ENCODE data around the gene SLX1A. TPM values are rescaled to one million over a fixed set of nuclear protein-coding genes. Genes with fewer than 3 reads are reported as not detected.

The SLX1A gene
- total and polyA plus RNA-seq, 9 of the 15 experiments (the other 6 are each of a cell fraction or from before 2014, with no cell fraction given) = 2.3 to 86.5 (median 11.6) TPM

GRCh38 chr16:30186782-30187555 lies 6.7 kb upstream of the SLX1A start (continued):
- TF ChIP-seq, protein P1, sequence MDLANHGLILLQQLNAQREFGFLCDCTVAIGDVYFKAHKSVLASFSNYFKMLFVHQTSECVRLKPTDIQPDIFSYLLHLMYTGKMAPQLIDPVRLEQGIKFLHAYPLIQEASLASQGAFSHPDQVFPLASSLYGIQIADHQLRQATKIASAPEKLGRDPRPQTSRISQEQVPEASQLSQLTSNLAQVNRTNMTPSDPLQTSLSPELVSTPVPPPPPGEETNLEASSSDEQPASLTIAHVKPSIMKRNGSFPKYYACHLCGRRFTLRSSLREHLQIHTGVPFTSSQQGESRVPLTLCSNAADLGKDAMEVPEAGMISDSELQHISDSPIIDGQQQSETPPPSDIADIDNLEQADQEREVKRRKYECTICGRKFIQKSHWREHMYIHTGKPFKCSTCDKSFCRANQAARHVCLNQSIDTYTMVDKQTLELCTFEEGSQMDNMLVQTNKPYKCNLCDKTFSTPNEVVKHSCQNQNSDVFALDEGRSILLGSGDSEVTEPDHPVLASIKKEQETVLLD (IDR thresholded peaks at IDR 0.05) = peak; percentile 94
- TF ChIP-seq PHF21A (IDR thresholded peaks at IDR 0.05; ENCODE audit: borderline replicate concordance, low read depth) (no peak), ARNT (IDR thresholded peaks at IDR 0.05) (no peak), ZNF239 (CRISPR knock-in tag; IDR thresholded peaks at IDR 0.05) (no peak), FOXA1 (IDR thresholded peaks at IDR 0.05; ENCODE audit: borderline replicate concordance) (no peak), PTBP1 (IDR thresholded peaks at IDR 0.05; ENCODE audit: low read depth, low read length) (no peak)
- TF ChIP-seq, protein P2, sequence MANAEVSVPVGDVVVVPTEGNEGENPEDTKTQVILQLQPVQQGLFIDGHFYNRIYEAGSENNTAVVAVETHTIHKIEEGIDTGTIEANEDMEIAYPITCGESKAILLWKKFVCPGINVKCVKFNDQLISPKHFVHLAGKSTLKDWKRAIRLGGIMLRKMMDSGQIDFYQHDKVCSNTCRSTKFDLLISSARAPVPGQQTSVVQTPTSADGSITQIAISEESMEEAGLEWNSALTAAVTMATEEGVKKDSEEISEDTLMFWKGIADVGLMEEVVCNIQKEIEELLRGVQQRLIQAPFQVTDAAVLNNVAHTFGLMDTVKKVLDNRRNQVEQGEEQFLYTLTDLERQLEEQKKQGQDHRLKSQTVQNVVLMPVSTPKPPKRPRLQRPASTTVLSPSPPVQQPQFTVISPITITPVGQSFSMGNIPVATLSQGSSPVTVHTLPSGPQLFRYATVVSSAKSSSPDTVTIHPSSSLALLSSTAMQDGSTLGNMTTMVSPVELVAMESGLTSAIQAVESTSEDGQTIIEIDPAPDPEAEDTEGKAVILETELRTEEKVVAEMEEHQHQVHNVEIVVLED (CRISPR knock-in tag; IDR thresholded peaks at IDR 0.05) = no peak
- TF ChIP-seq, protein P3, sequence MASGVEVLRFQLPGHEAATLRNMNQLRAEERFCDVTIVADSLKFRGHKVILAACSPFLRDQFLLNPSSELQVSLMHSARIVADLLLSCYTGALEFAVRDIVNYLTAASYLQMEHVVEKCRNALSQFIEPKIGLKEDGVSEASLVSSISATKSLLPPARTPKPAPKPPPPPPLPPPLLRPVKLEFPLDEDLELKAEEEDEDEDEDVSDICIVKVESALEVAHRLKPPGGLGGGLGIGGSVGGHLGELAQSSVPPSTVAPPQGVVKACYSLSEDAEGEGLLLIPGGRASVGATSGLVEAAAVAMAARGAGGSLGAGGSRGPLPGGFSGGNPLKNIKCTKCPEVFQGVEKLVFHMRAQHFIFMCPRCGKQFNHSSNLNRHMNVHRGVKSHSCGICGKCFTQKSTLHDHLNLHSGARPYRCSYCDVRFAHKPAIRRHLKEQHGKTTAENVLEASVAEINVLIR (CRISPR knock-in tag; IDR thresholded peaks at IDR 0.05) = no peak
- TF ChIP-seq, protein P4, sequence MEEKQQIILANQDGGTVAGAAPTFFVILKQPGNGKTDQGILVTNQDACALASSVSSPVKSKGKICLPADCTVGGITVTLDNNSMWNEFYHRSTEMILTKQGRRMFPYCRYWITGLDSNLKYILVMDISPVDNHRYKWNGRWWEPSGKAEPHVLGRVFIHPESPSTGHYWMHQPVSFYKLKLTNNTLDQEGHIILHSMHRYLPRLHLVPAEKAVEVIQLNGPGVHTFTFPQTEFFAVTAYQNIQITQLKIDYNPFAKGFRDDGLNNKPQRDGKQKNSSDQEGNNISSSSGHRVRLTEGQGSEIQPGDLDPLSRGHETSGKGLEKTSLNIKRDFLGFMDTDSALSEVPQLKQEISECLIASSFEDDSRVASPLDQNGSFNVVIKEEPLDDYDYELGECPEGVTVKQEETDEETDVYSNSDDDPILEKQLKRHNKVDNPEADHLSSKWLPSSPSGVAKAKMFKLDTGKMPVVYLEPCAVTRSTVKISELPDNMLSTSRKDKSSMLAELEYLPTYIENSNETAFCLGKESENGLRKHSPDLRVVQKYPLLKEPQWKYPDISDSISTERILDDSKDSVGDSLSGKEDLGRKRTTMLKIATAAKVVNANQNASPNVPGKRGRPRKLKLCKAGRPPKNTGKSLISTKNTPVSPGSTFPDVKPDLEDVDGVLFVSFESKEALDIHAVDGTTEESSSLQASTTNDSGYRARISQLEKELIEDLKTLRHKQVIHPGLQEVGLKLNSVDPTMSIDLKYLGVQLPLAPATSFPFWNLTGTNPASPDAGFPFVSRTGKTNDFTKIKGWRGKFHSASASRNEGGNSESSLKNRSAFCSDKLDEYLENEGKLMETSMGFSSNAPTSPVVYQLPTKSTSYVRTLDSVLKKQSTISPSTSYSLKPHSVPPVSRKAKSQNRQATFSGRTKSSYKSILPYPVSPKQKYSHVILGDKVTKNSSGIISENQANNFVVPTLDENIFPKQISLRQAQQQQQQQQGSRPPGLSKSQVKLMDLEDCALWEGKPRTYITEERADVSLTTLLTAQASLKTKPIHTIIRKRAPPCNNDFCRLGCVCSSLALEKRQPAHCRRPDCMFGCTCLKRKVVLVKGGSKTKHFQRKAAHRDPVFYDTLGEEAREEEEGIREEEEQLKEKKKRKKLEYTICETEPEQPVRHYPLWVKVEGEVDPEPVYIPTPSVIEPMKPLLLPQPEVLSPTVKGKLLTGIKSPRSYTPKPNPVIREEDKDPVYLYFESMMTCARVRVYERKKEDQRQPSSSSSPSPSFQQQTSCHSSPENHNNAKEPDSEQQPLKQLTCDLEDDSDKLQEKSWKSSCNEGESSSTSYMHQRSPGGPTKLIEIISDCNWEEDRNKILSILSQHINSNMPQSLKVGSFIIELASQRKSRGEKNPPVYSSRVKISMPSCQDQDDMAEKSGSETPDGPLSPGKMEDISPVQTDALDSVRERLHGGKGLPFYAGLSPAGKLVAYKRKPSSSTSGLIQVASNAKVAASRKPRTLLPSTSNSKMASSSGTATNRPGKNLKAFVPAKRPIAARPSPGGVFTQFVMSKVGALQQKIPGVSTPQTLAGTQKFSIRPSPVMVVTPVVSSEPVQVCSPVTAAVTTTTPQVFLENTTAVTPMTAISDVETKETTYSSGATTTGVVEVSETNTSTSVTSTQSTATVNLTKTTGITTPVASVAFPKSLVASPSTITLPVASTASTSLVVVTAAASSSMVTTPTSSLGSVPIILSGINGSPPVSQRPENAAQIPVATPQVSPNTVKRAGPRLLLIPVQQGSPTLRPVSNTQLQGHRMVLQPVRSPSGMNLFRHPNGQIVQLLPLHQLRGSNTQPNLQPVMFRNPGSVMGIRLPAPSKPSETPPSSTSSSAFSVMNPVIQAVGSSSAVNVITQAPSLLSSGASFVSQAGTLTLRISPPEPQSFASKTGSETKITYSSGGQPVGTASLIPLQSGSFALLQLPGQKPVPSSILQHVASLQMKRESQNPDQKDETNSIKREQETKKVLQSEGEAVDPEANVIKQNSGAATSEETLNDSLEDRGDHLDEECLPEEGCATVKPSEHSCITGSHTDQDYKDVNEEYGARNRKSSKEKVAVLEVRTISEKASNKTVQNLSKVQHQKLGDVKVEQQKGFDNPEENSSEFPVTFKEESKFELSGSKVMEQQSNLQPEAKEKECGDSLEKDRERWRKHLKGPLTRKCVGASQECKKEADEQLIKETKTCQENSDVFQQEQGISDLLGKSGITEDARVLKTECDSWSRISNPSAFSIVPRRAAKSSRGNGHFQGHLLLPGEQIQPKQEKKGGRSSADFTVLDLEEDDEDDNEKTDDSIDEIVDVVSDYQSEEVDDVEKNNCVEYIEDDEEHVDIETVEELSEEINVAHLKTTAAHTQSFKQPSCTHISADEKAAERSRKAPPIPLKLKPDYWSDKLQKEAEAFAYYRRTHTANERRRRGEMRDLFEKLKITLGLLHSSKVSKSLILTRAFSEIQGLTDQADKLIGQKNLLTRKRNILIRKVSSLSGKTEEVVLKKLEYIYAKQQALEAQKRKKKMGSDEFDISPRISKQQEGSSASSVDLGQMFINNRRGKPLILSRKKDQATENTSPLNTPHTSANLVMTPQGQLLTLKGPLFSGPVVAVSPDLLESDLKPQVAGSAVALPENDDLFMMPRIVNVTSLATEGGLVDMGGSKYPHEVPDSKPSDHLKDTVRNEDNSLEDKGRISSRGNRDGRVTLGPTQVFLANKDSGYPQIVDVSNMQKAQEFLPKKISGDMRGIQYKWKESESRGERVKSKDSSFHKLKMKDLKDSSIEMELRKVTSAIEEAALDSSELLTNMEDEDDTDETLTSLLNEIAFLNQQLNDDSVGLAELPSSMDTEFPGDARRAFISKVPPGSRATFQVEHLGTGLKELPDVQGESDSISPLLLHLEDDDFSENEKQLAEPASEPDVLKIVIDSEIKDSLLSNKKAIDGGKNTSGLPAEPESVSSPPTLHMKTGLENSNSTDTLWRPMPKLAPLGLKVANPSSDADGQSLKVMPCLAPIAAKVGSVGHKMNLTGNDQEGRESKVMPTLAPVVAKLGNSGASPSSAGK (IDR thresholded peaks at IDR 0.05) = no peak; the same call in 1 of the 2 replicates

Data from K562 (cell line).